Measurements from ENCODE around the gene NPAS3.
"Not testable (repeated sequence)": the region's sequence is repeated elsewhere in the genome, so short reads cannot be mapped to it uniquely, and the experiment has no call there.

Gene NPAS3

GRCh38 chr14:33073023-33073422, 134.3 kb downstream of the NPAS3 start:
- no peak for DNase-seq (ENCODE audit: low read depth in 2 of 2)

GRCh38 chr14:33081259-33081658, 142.6 kb downstream of the NPAS3 start:
- no peak for DNase-seq (ENCODE audit: low read depth in 2 of 2)

GRCh38 chr14:33085799-33086198, 147.1 kb downstream of the NPAS3 start:
- no peak for DNase-seq (ENCODE audit: low read depth in 2 of 2)

GRCh38 chr14:33088274-33088673, 149.6 kb downstream of the NPAS3 start:
- not testable (repeated sequence) for DNase-seq (ENCODE audit: low read depth in 2 of 2)

- DNase-seq (ENCODE audit: low read depth in 2 of 2): no peak
Measured at GRCh38 chr14:33098016-33098415, 159.3 kb downstream of the NPAS3 start.

- no peak for DNase-seq (ENCODE audit: low read depth in 2 of 2)
Measured at GRCh38 chr14:33103489-33103888, 164.8 kb downstream of the NPAS3 start.

GRCh38 chr14:33103966-33104365, 165.3 kb downstream of the NPAS3 start:
- no peak for DNase-seq (ENCODE audit: low read depth in 2 of 2)

- DNase-seq (ENCODE audit: low read depth in 2 of 2): no peak
Measured at GRCh38 chr14:33110737-33111443, 172.2 kb downstream of the NPAS3 start.

GRCh38 chr14:33114331-33114730, 175.7 kb downstream of the NPAS3 start:
- no peak for DNase-seq (ENCODE audit: low read depth in 2 of 2)

- DNase-seq (ENCODE audit: low read depth in 2 of 2): no peak
Measured at GRCh38 chr14:33118668-33119067, 180.0 kb downstream of the NPAS3 start.

- DNase-seq (ENCODE audit: low read depth in 2 of 2): peak; percentile 7 to 10
Measured at GRCh38 chr14:33120341-33120740, 181.7 kb downstream of the NPAS3 start.

GRCh38 chr14:33120966-33121365, 182.3 kb downstream of the NPAS3 start:
- DNase-seq (ENCODE audit: low read depth in 2 of 2): no peak

- no peak for DNase-seq (ENCODE audit: low read depth in 2 of 2)
Measured at GRCh38 chr14:33123281-33123680, 184.6 kb downstream of the NPAS3 start.

- no peak for DNase-seq (ENCODE audit: low read depth in 2 of 2)
Measured at GRCh38 chr14:33126433-33126832, 187.8 kb downstream of the NPAS3 start.

GRCh38 chr14:33127531-33127930, 188.9 kb downstream of the NPAS3 start:
- no peak for DNase-seq (ENCODE audit: low read depth in 2 of 2)

- no peak for DNase-seq (ENCODE audit: low read depth in 2 of 2)
Measured at GRCh38 chr14:33131801-33132200, 193.1 kb downstream of the NPAS3 start.

GRCh38 chr14:33134162-33134561, 195.5 kb downstream of the NPAS3 start:
- DNase-seq (ENCODE audit: low read depth in 2 of 2): no peak

GRCh38 chr14:33134975-33135374, 196.3 kb downstream of the NPAS3 start:
- no peak for DNase-seq (ENCODE audit: low read depth in 2 of 2)

GRCh38 chr14:33150666-33151428, 212.2 kb downstream of the NPAS3 start:
- DNase-seq (ENCODE audit: low read depth in 2 of 2): no peak

GRCh38 chr14:33163109-33163508, 224.4 kb downstream of the NPAS3 start:
- DNase-seq (ENCODE audit: low read depth in 2 of 2): no peak

GRCh38 chr14:33163600-33163999, 224.9 kb downstream of the NPAS3 start:
- no peak for DNase-seq (ENCODE audit: low read depth in 2 of 2)

GRCh38 chr14:33165144-33165925, 226.7 kb downstream of the NPAS3 start:
- DNase-seq (ENCODE audit: low read depth in 2 of 2): no peak

GRCh38 chr14:33165926-33166289, 227.2 kb downstream of the NPAS3 start:
- no peak for DNase-seq (ENCODE audit: low read depth in 2 of 2)

Measured in fibroblast of skin of left biceps (primary cell).